HCT116 (cell line): Measurements from ENCODE around the gene COL18A1.

Experiments
- CEBPB ChIP-seq: IDR thresholded peaks from 2 replicates; pipeline ENCODE4 v1.6.1; 2012; ENCODE audit warnings: low read depth
- ELF1 ChIP-seq: IDR thresholded peaks from 2 replicates; pipeline ENCODE4 v1.6.1; 2012; ENCODE audit warnings: low read depth, borderline replicate concordance
- EZH2 ChIP-seq: fragments of 200-600 bp; sonication (generic); IDR thresholded peaks from 2 replicates; pipeline ENCODE4 v1.6.1; 2017; ENCODE audit warnings: antibody characterized with exemption, mixed run types
- EZH2phosphoT487 ChIP-seq: fragments of 200-600 bp; IDR thresholded peaks from 2 replicates; pipeline ENCODE4 v1.6.1; 2018; ENCODE audit warnings: antibody characterized with exemption, borderline replicate concordance
- JUND ChIP-seq: IDR thresholded peaks from 2 replicates; pipeline ENCODE4 v1.6.1; 2012
- POLR2A ChIP-seq: IDR thresholded peaks from 2 replicates; pipeline ENCODE4 v1.7.0; 2011; ENCODE audit warnings: borderline replicate concordance; ENCODE audit not compliant: insufficient read depth, insufficient read length; ENCODE audit errors: extremely low read depth
- POLR2AphosphoS5 ChIP-seq: IDR thresholded peaks from 2 replicates; pipeline ENCODE4 v1.6.1; 2011; ENCODE audit warnings: mild to moderate bottlenecking, low read depth, low read length, moderate library complexity
- SIN3A ChIP-seq: IDR thresholded peaks from 2 replicates; pipeline ENCODE4 v1.6.1; 2012; ENCODE audit warnings: low read depth
- TCF7L2 ChIP-seq: IDR thresholded peaks from 2 replicates; pipeline ENCODE4 v1.7.0; 2011; ENCODE audit warnings: borderline replicate concordance, inconsistent platforms; ENCODE audit not compliant: insufficient read depth, insufficient read length; ENCODE audit errors: extremely low read depth
- YY1 ChIP-seq: IDR thresholded peaks from 2 replicates; pipeline ENCODE4 v1.6.1; 2011; ENCODE audit warnings: low read length, low read depth, moderate library complexity, mild to moderate bottlenecking; ENCODE audit not compliant: insufficient replicate concordance; ENCODE audit errors: extremely low read depth
- ZFX ChIP-seq: fragments of 450-650 bp; IDR thresholded peaks from 2 replicates; pipeline ENCODE4 v1.6.1; 2017
- ZNF274 ChIP-seq: fragments of 200-500 bp; sonication (Bioruptor generic); IDR thresholded peaks from 2 replicates; pipeline ENCODE4 v1.6.1; 2014; ENCODE audit warnings: mild to moderate bottlenecking, low read depth, low read length, inconsistent platforms
- TF ChIP-seq, protein P1 (sequence below), 3 experiments: fragments of 200-600 bp in 1 of 3; sonication (generic) in 1 of 3; IDR thresholded peaks in 2 of 3; conservative IDR thresholded peaks in 1 of 3; 2 replicates each; pipeline ENCODE4 v1.5.1; 2012 to 2017; ENCODE audit warnings: low read depth in 2 of 3, low read length in 2 of 3, antibody characterized with exemption in 1 of 3, borderline replicate concordance in 1 of 3, control low read depth in 1 of 3, mild to moderate bottlenecking in 1 of 3, mixed read lengths in 1 of 3, mixed run types in 1 of 3, moderate library complexity in 1 of 3; ENCODE audit not compliant: insufficient read depth in 1 of 3
- TF ChIP-seq, protein P2 (sequence below): IDR thresholded peaks from 2 replicates; pipeline ENCODE4 v1.6.1; 2012

DNA sequence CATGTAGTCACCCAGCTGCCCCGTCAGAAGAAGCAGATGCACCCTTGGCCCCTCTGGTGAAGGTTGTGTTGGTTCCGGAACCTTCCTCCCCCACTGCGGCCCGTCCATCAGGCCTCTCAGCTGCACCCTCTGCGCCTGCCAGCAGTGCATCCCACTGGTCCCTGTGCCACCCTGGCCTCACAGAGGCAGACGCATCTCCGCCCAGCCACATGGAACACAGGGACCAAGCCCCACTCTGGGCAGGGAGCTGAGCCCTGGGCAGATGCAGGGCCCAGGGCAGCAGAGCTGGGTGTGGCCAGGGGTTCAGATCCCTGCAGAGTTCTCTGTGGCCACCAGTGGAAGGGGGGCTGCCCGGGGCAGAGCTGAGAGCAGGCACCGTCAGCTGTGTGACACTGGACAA lies 86.7 kb downstream of the COL18A1 start:
- TF ChIP-seq, protein P1, sequence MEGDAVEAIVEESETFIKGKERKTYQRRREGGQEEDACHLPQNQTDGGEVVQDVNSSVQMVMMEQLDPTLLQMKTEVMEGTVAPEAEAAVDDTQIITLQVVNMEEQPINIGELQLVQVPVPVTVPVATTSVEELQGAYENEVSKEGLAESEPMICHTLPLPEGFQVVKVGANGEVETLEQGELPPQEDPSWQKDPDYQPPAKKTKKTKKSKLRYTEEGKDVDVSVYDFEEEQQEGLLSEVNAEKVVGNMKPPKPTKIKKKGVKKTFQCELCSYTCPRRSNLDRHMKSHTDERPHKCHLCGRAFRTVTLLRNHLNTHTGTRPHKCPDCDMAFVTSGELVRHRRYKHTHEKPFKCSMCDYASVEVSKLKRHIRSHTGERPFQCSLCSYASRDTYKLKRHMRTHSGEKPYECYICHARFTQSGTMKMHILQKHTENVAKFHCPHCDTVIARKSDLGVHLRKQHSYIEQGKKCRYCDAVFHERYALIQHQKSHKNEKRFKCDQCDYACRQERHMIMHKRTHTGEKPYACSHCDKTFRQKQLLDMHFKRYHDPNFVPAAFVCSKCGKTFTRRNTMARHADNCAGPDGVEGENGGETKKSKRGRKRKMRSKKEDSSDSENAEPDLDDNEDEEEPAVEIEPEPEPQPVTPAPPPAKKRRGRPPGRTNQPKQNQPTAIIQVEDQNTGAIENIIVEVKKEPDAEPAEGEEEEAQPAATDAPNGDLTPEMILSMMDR (IDR thresholded peaks at IDR 0.05 in 2 of 3, conservative IDR thresholded peaks at IDR 0.05 in 1 of 3; ENCODE audit: borderline replicate concordance in 1 of 3, insufficient read depth in 1 of 3, low read depth in 2 of 3, low read length in 2 of 3): no peak
- TF ChIP-seq ZNF274: no peak
- no peak for TF ChIP-seq EZH2phosphoT487
- TF ChIP-seq POLR2A: no peak
- TF ChIP-seq, protein P2, sequence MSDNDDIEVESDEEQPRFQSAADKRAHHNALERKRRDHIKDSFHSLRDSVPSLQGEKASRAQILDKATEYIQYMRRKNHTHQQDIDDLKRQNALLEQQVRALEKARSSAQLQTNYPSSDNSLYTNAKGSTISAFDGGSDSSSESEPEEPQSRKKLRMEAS: no peak
- TF ChIP-seq SIN3A: no peak
- TF ChIP-seq POLR2AphosphoS5: no peak
- TF ChIP-seq YY1: no peak
- TF ChIP-seq CEBPB: no peak
- no peak for TF ChIP-seq JUND
- no peak for TF ChIP-seq TCF7L2
- TF ChIP-seq ZFX: no peak
- TF ChIP-seq EZH2: no peak
- TF ChIP-seq ELF1: no peak
